ENCODE measurements around the gene PCNT.
"Not testable (repeated sequence)": the region's sequence is repeated elsewhere in the genome, so short reads cannot be mapped to it uniquely, and the experiment has no call there.

The PCNT gene

GRCh38 chr21:46431448-46431847, 107.5 kb downstream of the PCNT start:
- DNase-seq = no peak

DNA sequence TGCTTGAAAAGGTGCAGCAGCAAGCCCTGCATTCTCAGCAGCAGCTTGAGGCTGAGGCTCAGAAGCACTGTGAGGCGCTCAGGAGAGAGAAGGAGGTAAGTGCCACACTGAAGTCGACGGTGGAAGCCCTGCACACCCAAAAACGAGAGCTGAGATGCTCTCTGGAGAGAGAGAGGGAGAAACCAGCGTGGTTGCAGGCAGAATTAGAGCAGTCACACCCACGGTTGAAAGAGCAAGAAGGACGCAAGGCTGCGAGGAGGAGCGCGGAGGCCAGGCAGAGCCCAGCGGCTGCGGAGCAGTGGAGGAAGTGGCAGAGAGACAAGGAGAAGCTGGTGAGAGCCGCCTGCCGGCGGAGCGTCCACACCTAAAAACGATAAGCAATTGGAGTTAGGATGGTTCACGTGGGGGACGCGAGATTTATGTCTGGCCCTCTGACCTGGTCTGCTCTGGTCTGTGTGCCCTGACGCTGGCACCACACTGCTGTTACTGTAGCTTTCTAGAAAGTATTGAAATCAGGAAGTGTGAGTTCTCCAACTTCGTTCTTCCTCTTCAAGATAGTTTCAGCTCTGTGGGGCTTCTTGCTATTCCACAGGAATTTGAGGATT, 108.0 kb downstream of the PCNT start:
- DNase-seq = no peak

GRCh38 chr21:46433116-46433515, 109.2 kb downstream of the PCNT start:
- not testable (repeated sequence) for DNase-seq

- no peak for DNase-seq
Measured at GRCh38 chr21:46434322-46434958, 110.5 kb downstream of the PCNT start.

DNA sequence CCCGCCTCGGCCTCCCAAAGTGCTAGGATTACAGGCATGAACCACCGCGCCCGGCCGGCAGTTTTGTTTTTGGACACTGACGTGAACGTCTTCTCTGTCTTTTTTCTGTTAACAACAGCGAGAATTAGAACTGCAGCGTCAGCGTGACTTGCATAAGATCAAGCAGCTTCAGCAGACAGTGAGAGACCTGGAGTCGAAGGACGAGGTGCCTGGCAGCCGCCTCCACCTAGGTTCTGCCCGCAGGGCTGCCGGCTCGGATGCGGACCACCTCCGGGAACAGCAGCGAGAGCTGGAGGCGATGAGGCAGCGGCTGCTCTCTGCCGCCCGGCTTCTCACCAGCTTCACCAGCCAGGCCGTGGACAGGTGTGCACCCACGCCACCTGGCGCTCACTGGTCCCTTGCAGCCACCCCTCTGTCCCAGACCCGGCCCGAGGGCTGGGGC, 111.9 kb downstream of the PCNT start:
- no peak for DNase-seq

GRCh38 chr21:46436621-46437020, 112.7 kb downstream of the PCNT start:
- no peak for DNase-seq

DNA sequence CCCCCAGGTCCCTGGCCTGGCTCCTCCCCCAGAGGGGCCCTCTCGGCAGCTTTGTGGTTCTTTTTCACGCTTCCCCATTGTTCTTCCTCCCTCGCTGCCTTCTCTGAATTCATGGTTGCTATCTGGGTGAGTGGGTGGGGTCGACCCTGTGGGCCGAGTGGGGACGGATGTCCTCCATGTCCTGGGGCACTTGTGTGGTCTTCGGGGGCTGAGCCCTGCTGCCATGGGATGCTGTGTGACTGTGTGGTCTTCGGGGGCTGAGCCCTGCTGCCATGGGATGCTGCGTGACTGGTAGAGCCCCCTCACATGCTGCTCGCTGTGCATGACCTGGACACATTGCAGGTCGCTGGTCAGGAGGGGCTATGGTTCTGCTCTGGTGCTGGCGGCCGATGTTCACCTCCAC, 113.1 kb downstream of the PCNT start:
- DNase-seq = no peak

GRCh38 chr21:46437511-46437910, 113.6 kb downstream of the PCNT start:
- DNase-seq = no peak

GRCh38 chr21:46438241-46438640, 114.3 kb downstream of the PCNT start:
- no peak for DNase-seq

- no peak for DNase-seq
Measured at GRCh38 chr21:46439906-46440305, 116.0 kb downstream of the PCNT start.

GRCh38 chr21:46441331-46441730, 117.4 kb downstream of the PCNT start:
- no peak for DNase-seq

- DNase-seq = no peak
Measured at GRCh38 chr21:46441961-46442498, 118.1 kb downstream of the PCNT start.

DNA sequence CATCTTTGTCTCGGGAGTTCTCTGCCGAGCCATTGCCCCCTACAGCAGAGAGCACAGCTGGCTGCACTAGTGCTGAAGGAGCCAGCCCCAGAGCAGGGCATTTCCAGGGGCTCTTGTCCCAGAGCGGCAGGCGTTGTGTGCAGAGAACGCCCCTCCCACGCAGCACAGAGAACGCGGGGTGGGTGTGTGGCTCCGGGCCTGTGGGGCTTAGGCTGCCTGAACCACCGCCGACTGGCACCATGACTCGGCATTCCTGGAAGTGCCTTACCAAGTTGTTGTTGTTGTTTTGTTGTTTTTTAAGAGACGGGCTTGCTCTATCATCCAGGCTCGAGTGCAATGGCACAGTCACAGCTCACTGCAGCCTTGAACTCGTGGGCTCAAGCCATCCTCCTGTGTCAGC, 119.0 kb downstream of the PCNT start:
- no peak for DNase-seq

GRCh38 chr21:46443910-46444309, 120.0 kb downstream of the PCNT start:
- DNase-seq = no peak

DNA sequence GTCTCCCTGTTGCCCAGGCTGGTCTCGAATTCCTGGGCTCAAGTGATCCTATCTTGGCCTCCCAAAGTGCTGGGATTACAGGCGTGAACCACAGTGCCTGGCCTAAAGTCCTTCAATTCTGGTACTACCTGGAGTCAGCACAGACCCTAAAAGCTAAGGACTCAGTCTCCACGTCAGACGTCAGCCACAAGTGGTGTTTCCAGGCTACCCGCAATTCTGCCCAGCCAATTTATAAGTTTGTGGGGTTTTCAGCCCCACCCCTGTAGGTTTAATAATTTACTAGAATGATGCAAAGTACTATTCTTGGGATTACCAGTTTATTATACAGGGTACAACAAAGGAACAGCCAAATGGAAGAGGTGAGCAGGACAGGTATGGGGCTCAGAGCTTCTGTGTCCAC, 124.2 kb downstream of the PCNT start:
- no peak for DNase-seq

DNA sequence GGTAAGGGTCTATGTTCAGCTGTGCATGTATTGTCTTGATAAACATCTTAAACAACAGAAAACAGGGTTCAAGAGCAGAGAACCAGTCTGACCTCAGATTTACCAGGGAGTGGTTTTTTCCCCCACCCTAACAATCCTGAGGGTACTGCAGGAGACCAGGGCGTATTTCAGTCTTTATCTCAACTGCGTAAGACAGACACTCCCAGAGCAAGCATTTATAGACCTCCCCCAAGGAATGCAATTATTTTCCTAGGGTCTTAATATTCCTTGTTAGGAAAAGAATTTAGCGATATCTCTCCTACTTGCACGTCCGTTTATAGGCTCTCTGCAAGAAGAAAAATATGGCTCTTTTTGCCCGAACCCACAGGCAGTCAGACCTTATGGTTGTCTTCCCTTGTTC, 124.9 kb downstream of the PCNT start:
- DNase-seq = not testable (repeated sequence)

- no peak for DNase-seq
Measured at GRCh38 chr21:46452710-46453109, 128.8 kb downstream of the PCNT start.

- DNase-seq = no peak
Measured at GRCh38 chr21:46454142-46454541, 130.2 kb downstream of the PCNT start.

DNA sequence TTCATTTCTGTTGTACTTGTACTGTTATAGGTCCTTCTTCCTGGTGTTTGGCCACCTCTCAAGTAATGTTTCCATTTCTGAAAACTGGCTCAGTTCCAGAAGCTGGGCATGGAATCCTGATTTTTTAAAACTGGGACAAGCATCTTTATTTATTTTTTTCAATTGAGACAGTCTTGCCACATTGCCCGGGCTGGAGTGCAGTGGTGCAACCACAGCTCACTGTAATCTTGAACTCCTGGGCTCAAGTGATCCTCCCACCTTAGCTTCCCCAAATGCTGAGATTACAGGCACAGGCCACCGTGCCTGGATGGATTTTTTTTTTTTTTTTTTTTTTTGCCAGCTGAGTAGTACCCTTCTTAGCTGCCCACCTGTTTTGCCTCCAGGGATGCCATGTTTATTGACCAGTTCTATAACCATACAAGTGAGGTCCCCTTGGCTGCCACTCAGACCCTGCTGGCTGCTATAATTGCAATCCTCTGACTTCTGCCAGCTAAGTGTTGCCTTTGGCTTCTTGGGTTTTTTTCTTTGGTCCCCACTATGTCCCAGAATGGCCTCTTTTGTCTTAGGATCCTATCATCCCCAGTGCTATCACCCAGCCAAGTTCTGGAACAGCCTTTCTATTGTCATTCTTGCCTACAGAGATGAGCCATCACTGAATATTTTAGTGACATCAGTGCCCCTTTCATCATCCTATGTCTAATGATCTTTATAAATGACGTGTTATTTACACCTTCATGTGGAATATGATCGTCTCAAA, 130.9 kb downstream of the PCNT start:
- DNase-seq = no peak

- DNase-seq = no peak
Measured at GRCh38 chr21:46455575-46456385, 131.8 kb downstream of the PCNT start.

GRCh38 chr21:46456750-46457149, 132.8 kb downstream of the PCNT start:
- DNase-seq = no peak

DNA sequence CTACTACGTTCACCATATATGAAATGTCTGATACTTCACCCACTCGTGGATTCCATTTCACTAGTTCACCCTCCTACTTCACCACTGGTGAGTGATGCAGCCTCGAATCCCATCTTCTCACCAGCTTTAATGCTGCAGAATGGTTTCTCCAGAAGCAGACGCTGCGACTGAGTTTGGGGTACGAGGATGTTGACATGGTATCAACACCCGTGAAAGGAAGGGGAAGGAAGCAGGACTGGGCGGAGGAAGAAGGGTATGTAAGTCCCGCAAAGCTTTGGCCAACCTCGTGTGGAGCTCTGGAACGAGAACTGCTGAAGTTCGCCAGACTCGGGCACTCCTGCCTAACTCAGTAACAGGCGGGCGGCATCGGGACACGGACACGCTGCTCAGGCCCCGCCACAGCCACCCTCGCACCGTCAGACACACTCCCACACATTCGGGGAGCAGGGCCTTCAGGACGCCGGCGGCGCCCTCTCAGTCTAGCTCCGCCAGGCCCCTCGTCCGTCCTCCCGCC, 133.9 kb downstream of the PCNT start:
- DNase-seq = no peak

Data from activated T-cell treated with anti-CD3 and anti-CD28 coated beads, Interleukin-2, amount 50 U/mL, for 48 hours (primary cell).